Suprapubic skin (tissue), 4 donors: Measurements from ENCODE around the gene MYZAP. TPM values are rescaled to one million over a fixed set of nuclear protein-coding genes. Genes with fewer than 3 reads are reported as not detected.

Source experiments
- DNase-seq, 2 donors: peaks; one replicate each; pipeline ENCODE4 v3.0.0-alpha.2; 2019; ENCODE audit warnings: low spot score in 2 of 2
- H3K27ac ChIP-seq: fragments of 200-600 bp; sonication (generic); one replicate; pipeline ENCODE4 v1.5.1; 2019
- H3K27me3 ChIP-seq: fragments of 200-600 bp; sonication (generic); one replicate; pipeline ENCODE4 v1.5.1; 2019
- H3K36me3 ChIP-seq: fragments of 200-600 bp; sonication (generic); one replicate; pipeline ENCODE4 v1.5.1; 2019
- H3K4me1 ChIP-seq: fragments of 200-600 bp; sonication (generic); one replicate; pipeline ENCODE4 v1.5.1; 2019
- H3K4me3 ChIP-seq: fragments of 200-600 bp; sonication (generic); one replicate; pipeline ENCODE4 v1.5.1; 2019; ENCODE audit warnings: mild to moderate bottlenecking
- H3K9me3 ChIP-seq: fragments of 200-600 bp; sonication (generic); one replicate; pipeline ENCODE4 v1.5.1; 2019
- CTCF ChIP-seq, 2 donors: fragments of 200-600 bp in 1 of 2; fragments of 450-650 bp in 1 of 2; sonication (generic) in 1 of 2; IDR thresholded peaks; one replicate each; pipeline ENCODE4 v1.5.1; 2016 to 2019; ENCODE audit warnings: antibody characterized with exemption in 2 of 2, mild to moderate bottlenecking in 1 of 2, moderate library complexity in 1 of 2
- EP300 ChIP-seq: sonication (generic); formaldehyde crosslinking; IDR thresholded peaks from one replicate; pipeline ENCODE4 v1.6.1; 2017; ENCODE audit warnings: antibody characterized with exemption
- POLR2A ChIP-seq, 2 donors: fragments of 450-650 bp; IDR thresholded peaks; one replicate each; pipeline ENCODE4 v1.6.1; 2017; ENCODE audit warnings: antibody characterized with exemption in 2 of 2, mild to moderate bottlenecking in 2 of 2, moderate library complexity in 2 of 2
- POLR2AphosphoS5 ChIP-seq, 3 donors: sonication (generic); formaldehyde crosslinking; IDR thresholded peaks; one replicate each; pipeline ENCODE4 v1.6.1; 2017; ENCODE audit warnings: antibody characterized with exemption in 3 of 3
- WGBS: methylation state at CpG from one replicate; pipeline ENCODE4 v1.1.5; 2018; 5-methylcytosine and 5-hydroxymethylcytosine counted together
- total RNA-seq, 4 donors: library from RNA; depleted of rRNA; stranded (reverse); fragments of >200 nt; gene quantifications; one replicate each; pipeline ENCODE4 v1.1.0, GENCODE V29; 2016

MYZAP gene
- 10 to 100 TPM in 2 of 4 donors, 1 to 10 TPM in 2; 8.6 to 14.9 (median 11.6) TPM for total RNA-seq

GRCh38 chr15:57591822-57592367, at the start of gene MYZAP:
Gene MYZAP (plus strand): TSS chr15:57591904. CDS start chr15:57592035, 131 bp downstream.
- Histone ChIP-seq H3K27ac (peak within 1 kb of the TSS; percentile 65), H3K4me1 (peaks cover 73% of the 10 kb centered on the region)
- TF ChIP-seq POLR2A (IDR thresholded peaks at IDR 0.05) (no peak), EP300 (no peak), POLR2AphosphoS5 (IDR thresholded peaks at IDR 0.05) (no peak), CTCF (IDR thresholded peaks at IDR 0.05) (no peak)

GRCh38 chr15:57542505-57542817, 49.2 kb upstream of the MYZAP start:
- TF ChIP-seq POLR2A (IDR thresholded peaks at IDR 0.05) (no peak), EP300 (no peak), POLR2AphosphoS5 (IDR thresholded peaks at IDR 0.05) (no peak)
- Histone ChIP-seq H3K4me3 (no peak overlapping the region), H3K9me3 (no peaks in the 10 kb centered on the region), H3K27me3 (no peaks in the 10 kb centered on the region), H3K27ac (no peak overlapping the region), H3K4me1 (peaks cover 2% of the 10 kb centered on the region), H3K36me3 (peaks cover 43% of the 10 kb centered on the region)
- WGBS, result 41% methylated on average over 4 of the region's 4 CpGs
- DNase-seq, result no peak

More at GRCh38 chr15:57591822-57592367, at the start of gene MYZAP:
- Histone ChIP-seq H3K4me3 (peak within 1 kb of the TSS; percentile 52), H3K36me3 (no peaks in the 10 kb centered on the region), H3K9me3 (no peaks in the 10 kb centered on the region), H3K27me3 (no peaks in the 10 kb centered on the region)
- 3% methylated on average over 33 of the region's 58 CpGs for WGBS
- DNase-seq, result peak in 1 of 2 donors; percentile 71

- Histone ChIP-seq H3K27ac (no peak overlapping the region), H3K9me3 (no peaks in the 10 kb centered on the region), H3K36me3 (peaks cover 41% of the 10 kb centered on the region), H3K27me3 (no peaks in the 10 kb centered on the region), H3K4me3 (no peak overlapping the region), H3K4me1 (peaks cover 6% of the 10 kb centered on the region)
- no peak for DNase-seq
- 88% methylated on average over 10 of the region's 11 CpGs for WGBS
- no peak for TF ChIP-seq POLR2A (IDR thresholded peaks at IDR 0.05)
- TF ChIP-seq CTCF (IDR thresholded peaks at IDR 0.05), result no peak
- TF ChIP-seq EP300, result no peak
- TF ChIP-seq POLR2AphosphoS5 (IDR thresholded peaks at IDR 0.05), result no peak
Observed at GRCh38 chr15:57544848-57545480, 46.7 kb upstream of the MYZAP start.

GRCh38 chr15:57545995-57546394, 45.7 kb upstream of the MYZAP start:
- WGBS, result 88% methylated on average over 8 of the region's 8 CpGs
- Histone ChIP-seq H3K4me1 (peaks cover 12% of the 10 kb centered on the region), H3K27me3 (no peaks in the 10 kb centered on the region), H3K4me3 (no peak overlapping the region), H3K27ac (no peak overlapping the region), H3K9me3 (no peaks in the 10 kb centered on the region), H3K36me3 (peaks cover 37% of the 10 kb centered on the region)
- no peak for DNase-seq
- no peak for TF ChIP-seq POLR2A (IDR thresholded peaks at IDR 0.05)
- no peak for TF ChIP-seq POLR2AphosphoS5 (IDR thresholded peaks at IDR 0.05)
- no peak for TF ChIP-seq CTCF (IDR thresholded peaks at IDR 0.05)
- TF ChIP-seq EP300, result no peak

GRCh38 chr15:57547243-57547755, 44.4 kb upstream of the MYZAP start:
- Histone ChIP-seq H3K4me1 (peaks cover 21% of the 10 kb centered on the region), H3K9me3 (no peaks in the 10 kb centered on the region), H3K27ac (no peak overlapping the region), H3K27me3 (no peaks in the 10 kb centered on the region), H3K36me3 (peaks cover 36% of the 10 kb centered on the region), H3K4me3 (no peak overlapping the region)
- WGBS, result 92% methylated on average over 9 of the region's 11 CpGs
- no peak for TF ChIP-seq CTCF (IDR thresholded peaks at IDR 0.05)
- no peak for TF ChIP-seq EP300
- no peak for TF ChIP-seq POLR2A (IDR thresholded peaks at IDR 0.05)
- no peak for TF ChIP-seq POLR2AphosphoS5 (IDR thresholded peaks at IDR 0.05)
- DNase-seq, result no peak
